Renal pelvis (tissue), 12 donors: Measurements from ENCODE around the gene TFCP2L1. TPM values are rescaled to one million over a fixed set of nuclear protein-coding genes. Genes with fewer than 3 reads are reported as not detected.
"Not testable (repeated sequence)": the region's sequence is repeated elsewhere in the genome, so short reads cannot be mapped to it uniquely, and the experiment has no call there.

Source experiments
- DNase-seq: peaks from one replicate; pipeline ENCODE4 v3.0.0-alpha.2; 2013
- long read RNA-seq, 16 experiments: transcript quantifications; one replicate each; lab custom pipeline, GENCODE V29; 2026
- polyA plus RNA-seq, 3 donors: library from polyadenylated mRNA; unstranded; fragments of 120-200 nt; gene quantifications; one replicate each; pipeline ENCODE4 v1.2.1, GENCODE V29; 2013; ENCODE audit not compliant: insufficient read length in 3 of 3

The TFCP2L1 gene
- polyA plus RNA-seq: 10 to 100 TPM; 55.1 to 81.5 (median 68.7) TPM
- long read RNA-seq, donor 1, full-length matches to known transcripts: 7 of 7 reads
- long read RNA-seq, donor 1, partial matches to known transcripts: 0 of 7 reads
- long read RNA-seq, donor 1, other reads (novel, unspliced or antisense): 0 of 7 reads
- long read RNA-seq, donor 2, full-length matches to known transcripts: 10 of 23 reads
- long read RNA-seq, donor 2, partial matches to known transcripts: 13 of 23 reads
- long read RNA-seq, donor 2, other reads (novel, unspliced or antisense): 0 of 23 reads
- long read RNA-seq, donor 3, full-length matches to known transcripts: 2 of 2 reads
- long read RNA-seq, donor 3, partial matches to known transcripts: 0 of 2 reads
- long read RNA-seq, donor 3, other reads (novel, unspliced or antisense): 0 of 2 reads
- long read RNA-seq, donor 4, full-length matches to known transcripts: 6 of 6 reads
- long read RNA-seq, donor 4, partial matches to known transcripts: 0 of 6 reads
- long read RNA-seq, donor 4, other reads (novel, unspliced or antisense): 0 of 6 reads
- long read RNA-seq, donor 5, full-length matches to known transcripts: 1 of 1 reads
- long read RNA-seq, donor 5, partial matches to known transcripts: 0 of 1 reads
- long read RNA-seq, donor 5, other reads (novel, unspliced or antisense): 0 of 1 reads
- long read RNA-seq, donor 6, full-length matches to known transcripts: 22 of 60 reads
- long read RNA-seq, donor 6, partial matches to known transcripts: 38 of 60 reads
- long read RNA-seq, donor 6, other reads (novel, unspliced or antisense): 0 of 60 reads
- long read RNA-seq, donor 7, full-length matches to known transcripts: 7 of 18 reads
- long read RNA-seq, donor 7, partial matches to known transcripts: 11 of 18 reads
- long read RNA-seq, donor 7, other reads (novel, unspliced or antisense): 0 of 18 reads
- long read RNA-seq, donor 8: 0 reads
- long read RNA-seq, donor 9, full-length matches to known transcripts: 15 of 20 reads
- long read RNA-seq, donor 9, partial matches to known transcripts: 5 of 20 reads
- long read RNA-seq, donor 9, other reads (novel, unspliced or antisense): 0 of 20 reads
- long read RNA-seq, donor 10, full-length matches to known transcripts: 12 of 43 reads
- long read RNA-seq, donor 10, partial matches to known transcripts: 31 of 43 reads
- long read RNA-seq, donor 10, other reads (novel, unspliced or antisense): 0 of 43 reads
- long read RNA-seq, donor 11, full-length matches to known transcripts: 10 of 10 reads
- long read RNA-seq, donor 11, partial matches to known transcripts: 0 of 10 reads
- long read RNA-seq, donor 11, other reads (novel, unspliced or antisense): 0 of 10 reads
- long read RNA-seq, donor 12, full-length matches to known transcripts: 20 of 35 reads
- long read RNA-seq, donor 12, partial matches to known transcripts: 15 of 35 reads
- long read RNA-seq, donor 12, other reads (novel, unspliced or antisense): 0 of 35 reads
- long read RNA-seq, donor 13, full-length matches to known transcripts: 6 of 11 reads
- long read RNA-seq, donor 13, partial matches to known transcripts: 5 of 11 reads
- long read RNA-seq, donor 13, other reads (novel, unspliced or antisense): 0 of 11 reads
- long read RNA-seq, donor 14: 0 reads
- long read RNA-seq, donor 15, full-length matches to known transcripts: 8 of 25 reads
- long read RNA-seq, donor 15, partial matches to known transcripts: 17 of 25 reads
- long read RNA-seq, donor 15, other reads (novel, unspliced or antisense): 0 of 25 reads
- long read RNA-seq, donor 16, full-length matches to known transcripts: 6 of 11 reads
- long read RNA-seq, donor 16, partial matches to known transcripts: 5 of 11 reads
- long read RNA-seq, donor 16, other reads (novel, unspliced or antisense): 0 of 11 reads

- DNase-seq: no peak
Observed at GRCh38 chr2:121284463-121285449, at the start of gene TFCP2L1. TSS of gene TFCP2L1 (minus strand) at chr2:121285202. CDS start at chr2:121285109, 93 bp downstream.

- no peak for DNase-seq
Observed at GRCh38 chr2:121333834-121334558, 49.0 kb upstream of the TFCP2L1 start.

DNA sequence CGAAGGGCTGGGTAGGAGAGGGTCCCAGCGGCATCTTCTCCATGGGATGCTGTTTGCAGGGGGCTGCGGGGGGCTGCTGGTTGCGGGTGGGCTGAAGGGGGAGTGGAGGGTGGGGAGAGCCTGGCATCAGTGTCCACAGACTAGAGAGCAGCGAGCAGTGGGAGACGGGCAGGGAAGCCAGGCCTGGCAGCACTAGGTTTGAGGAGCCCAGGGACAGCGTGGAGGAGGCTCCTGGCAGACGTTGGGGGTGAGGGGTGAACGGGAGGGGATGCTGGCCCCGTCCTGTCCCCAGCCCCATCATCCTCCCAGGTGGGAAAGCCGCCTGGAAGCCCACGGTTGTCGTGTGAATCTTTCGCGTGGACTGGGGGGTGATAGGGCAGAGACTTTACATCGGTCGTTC, 48.2 kb upstream of the TFCP2L1 start:
- no peak for DNase-seq

DNA sequence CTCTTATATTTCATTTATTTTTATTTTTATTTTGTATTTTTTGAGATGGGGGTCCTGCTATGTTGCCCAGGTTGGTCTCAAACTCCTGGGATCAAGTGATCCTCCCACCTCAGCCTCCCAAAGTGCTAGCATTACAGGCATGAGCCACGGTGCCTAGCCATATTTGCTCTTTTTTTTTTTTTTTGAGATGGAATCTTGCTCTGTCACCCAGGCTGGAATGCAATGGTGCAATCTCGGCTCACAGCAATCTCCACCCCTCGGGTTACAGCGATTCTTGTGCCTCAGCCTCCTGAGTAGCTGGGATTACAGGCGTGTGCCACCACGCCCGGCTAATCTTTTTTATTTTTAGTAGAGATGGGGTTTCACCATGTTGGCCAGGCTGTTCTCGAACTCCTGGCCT, 46.3 kb upstream of the TFCP2L1 start:
- DNase-seq: not testable (repeated sequence)

- DNase-seq: no peak
Observed at GRCh38 chr2:121330921-121331320, 45.9 kb upstream of the TFCP2L1 start.

DNA sequence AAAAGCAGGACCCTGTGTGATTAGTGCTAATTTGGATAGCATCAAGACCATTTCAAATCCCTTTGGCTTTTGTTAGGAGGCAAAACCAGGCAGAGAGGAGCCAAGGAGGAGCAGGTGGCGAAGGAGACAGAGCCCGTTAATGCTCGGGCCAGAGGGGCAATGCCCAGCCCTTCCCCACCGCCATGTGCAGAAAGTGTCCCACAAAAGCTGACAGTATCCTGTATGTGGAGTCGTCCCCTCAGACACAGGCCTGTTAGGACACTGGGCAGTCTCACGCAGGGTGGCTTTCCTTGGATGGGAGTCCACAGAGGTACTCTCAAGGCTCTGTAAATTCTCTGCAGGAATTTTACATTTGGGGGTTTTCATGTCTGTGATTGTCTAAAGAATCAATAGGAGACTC, 44.8 kb upstream of the TFCP2L1 start:
- no peak for DNase-seq

GRCh38 chr2:121326628-121327027, 41.6 kb upstream of the TFCP2L1 start:
- DNase-seq: no peak

- no peak for DNase-seq
Observed at GRCh38 chr2:121324601-121325000, 39.6 kb upstream of the TFCP2L1 start.

- no peak for DNase-seq
Observed at GRCh38 chr2:121321476-121321875, 36.5 kb upstream of the TFCP2L1 start.

GRCh38 chr2:121319941-121320340, 34.9 kb upstream of the TFCP2L1 start:
- DNase-seq: no peak

DNA sequence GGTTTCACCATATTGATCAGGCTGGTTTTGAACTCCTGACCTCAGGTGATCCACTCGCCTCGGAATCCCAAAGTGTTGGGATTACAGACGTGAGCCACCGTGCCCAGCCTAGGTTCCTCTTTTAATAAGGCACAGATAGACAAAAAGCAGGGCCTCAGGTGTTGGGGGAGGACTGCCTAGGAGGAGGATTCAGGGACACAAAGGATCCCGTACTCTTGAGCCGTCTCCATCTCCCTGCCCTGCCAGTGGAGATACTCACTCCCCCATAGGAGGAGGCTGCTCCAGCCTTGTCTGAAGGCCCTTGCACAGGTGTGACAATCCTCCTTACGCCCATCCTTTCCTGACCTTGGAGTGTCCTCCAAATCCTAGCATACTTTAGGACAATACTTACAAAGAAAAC, 32.0 kb upstream of the TFCP2L1 start:
- no peak for DNase-seq

DNA sequence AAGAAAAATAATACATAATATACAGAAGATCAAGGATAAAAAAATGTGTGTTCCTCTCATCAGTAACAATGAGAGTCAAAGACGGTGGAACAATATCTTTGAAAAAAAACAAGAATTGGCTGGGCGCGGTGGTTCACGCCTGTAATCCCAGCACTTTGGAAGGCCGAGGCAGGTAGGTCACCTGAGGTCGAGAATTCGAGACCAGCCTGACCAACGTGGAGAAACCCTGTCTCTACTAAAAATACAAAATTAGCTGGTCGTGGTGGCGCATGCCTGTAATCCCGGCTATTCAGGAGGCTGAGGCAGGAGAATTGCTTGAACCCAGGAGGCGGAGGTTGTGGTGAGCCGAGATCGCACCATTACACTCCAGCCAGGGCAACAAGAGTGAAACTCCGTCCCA, 28.7 kb upstream of the TFCP2L1 start:
- DNase-seq: not testable (repeated sequence)

- no peak for DNase-seq
Observed at GRCh38 chr2:121309801-121310200, 24.8 kb upstream of the TFCP2L1 start.

DNA sequence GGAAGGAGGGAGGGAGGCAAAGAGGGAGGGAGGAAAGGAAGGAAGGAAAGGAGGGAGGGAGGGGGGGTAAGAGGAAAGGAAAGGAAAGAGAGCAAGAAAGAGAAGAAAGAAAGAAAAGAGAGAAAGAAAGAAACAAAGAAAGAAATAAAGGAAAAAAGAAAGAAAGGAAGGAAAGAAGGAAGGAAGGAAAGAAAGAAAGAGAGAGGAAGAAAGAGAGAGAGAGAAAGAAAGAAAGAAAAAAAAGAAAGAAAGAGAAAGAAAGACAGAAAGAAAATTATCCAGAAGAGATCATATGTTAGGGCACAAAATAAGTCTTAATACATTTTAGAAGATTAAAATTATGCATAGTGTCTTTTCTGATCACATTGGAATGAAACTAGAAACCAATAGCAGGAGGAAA, 24.3 kb upstream of the TFCP2L1 start:
- DNase-seq: no peak

DNA sequence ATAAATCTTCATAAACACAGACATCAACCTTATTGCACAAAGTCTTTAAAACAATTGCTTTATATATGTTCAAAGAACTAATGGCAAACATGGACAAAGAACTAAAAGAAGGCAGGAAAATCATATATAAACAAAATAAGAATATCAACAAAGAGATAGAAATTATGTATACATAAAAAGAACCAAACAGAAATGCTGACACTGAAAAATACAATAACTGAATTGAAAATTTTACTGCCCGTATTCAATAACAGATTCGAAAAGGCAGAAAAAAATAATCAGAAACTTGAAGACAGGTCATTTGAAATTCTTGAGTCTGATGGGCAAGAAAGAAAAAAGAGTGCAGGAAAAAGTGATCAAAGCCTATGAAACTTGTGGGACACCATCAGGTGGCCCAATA, 22.0 kb upstream of the TFCP2L1 start:
- DNase-seq: no peak

GRCh38 chr2:121304941-121305340, 19.9 kb upstream of the TFCP2L1 start:
- DNase-seq: no peak

- no peak for DNase-seq
Observed at GRCh38 chr2:121303531-121304263, 18.7 kb upstream of the TFCP2L1 start.

- not testable (repeated sequence) for DNase-seq
Observed at GRCh38 chr2:121301190-121301589, 16.2 kb upstream of the TFCP2L1 start.
